GM18858 (cell line): ENCODE results near the gene MRPL19.

Experiments used
- ATAC-seq: cut with Tn5 transposase; IDR thresholded peaks from one replicate; pipeline ENCODE4 v1.9.1; 2021; ENCODE audit not compliant: unreplicated experiment

The MRPL19 gene

DNA sequence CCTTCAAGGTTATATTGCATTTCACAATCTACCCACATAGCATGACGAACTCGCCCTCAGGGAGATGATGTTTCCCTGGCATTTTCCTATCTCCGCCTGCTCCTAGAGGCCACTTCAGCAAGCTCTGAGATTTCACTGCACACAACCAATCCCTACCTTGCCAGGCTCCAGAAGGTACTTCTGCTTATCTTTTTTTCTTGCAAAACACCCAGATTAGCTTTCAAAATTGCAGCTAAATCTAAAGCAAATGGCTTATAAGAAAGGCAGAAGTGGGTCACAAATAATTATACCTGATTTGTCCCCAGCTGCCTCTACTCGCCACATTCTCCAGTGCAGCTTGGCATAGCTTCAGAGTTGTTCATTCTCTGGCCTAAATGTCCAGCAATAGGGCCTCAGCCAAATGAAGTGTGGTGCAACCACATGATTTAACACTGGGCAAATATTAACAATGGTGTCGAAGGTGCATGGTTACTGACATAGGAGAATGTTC, 32.4 kb upstream of the MRPL19 start:
- ATAC-seq: no peak

DNA sequence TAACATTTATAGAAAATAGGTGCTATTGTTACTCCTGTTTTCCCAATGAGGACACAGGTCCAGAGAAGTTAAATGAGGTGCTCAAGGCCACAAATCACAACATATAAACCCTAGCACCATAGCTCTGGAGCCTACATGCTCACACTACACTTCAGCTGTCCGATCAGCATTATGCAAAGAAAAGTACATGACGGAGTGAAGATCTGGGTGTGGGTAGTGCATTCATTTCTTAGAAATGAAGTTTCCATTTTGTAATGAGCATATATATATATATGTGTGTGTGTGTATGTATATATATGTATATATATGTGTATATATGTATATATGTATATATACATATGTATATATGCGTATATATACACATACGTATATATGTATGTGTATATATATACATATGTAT, 30.2 kb upstream of the MRPL19 start:
- ATAC-seq: no peak

DNA sequence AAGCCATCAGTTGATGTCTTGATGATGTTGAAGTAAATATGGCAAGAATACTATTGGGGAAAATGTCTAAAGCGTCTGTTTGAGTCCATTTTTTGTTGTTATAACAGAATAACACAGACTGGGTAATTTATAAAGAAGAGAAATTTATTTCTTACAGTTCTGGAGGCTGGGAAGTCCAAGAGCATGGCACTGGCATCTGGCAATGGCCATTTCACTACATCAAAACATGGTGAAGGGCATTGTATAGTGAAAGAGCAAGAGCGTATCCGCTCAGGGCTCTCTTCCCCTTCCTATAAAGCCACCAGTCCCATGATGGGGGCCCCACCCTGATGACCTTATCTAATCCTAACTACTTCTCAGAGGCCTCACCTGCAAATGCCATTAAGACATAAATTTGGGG, 29.6 kb upstream of the MRPL19 start:
- ATAC-seq: no peak

DNA sequence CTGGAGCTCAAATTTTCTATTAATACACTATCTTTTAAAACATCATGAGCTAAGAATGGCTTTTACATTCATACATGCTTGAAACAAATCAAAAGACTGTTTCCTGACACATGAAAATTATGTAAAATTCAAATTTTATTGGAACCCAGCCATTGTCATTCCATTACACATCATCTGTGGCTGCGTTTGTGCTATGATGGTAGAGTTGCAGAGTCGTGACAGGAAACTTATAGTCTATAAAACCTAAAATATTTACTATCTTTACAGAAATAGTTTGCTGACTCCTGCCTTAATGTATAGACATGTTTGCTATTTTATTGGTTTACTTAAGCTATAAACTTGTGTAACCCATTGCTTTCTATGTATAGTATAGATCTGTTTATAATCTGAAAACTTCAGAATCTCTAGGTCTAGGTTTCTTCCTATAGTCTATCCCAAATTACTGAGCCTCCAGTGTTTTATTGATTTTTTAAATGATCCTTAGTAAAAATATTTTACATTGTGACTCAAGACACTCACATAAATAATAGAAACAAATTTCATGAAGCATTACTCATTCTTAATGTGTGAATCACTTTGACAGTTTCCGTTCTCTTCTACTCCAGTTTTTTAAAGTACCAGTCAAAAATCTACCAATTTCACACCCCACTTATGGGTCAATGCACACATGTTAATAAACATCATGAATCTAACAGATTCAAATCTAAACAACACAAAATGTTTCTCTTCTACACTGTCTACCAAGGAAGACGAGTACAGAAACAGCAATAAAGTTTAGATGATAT, 26.4 kb upstream of the MRPL19 start:
- no peak for ATAC-seq

DNA sequence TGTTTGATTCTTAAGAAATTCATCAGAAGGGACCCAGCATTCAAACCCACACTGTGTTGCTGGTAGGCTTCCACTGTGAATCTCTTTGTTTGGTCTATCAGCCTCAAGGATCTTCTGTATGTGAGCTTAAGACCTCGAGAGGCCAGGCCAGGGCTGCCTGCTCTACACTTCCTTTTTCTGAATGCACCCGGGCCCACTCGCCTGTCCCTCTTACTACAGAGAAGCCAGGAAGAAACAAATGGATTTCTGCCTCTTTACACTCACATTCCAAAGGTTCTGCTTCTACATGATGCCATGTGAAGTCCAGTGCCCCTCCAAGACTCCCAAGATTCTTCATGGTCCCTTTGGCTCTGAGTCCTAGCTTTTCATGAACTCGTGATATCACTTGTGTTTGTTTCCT, 25.4 kb upstream of the MRPL19 start:
- ATAC-seq: no peak

DNA sequence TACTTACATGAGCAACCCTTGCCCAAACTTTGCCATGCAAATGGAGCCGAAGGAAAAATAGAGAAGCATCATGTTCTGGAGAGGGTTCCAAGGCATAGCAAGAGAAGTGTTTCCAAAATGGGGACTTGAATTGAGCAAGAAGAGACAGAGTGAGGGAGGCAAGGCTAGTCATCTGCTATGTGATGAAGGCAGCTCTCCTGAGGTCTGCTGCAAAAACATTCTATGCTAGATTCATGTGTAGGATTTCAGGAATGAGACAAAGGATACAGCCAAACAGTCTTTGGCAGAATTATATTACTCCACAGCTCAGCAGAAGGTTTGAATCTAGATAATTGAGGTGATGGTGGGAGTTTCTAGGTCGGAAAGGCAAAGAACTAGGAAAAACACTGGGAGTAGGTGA, 24.1 kb upstream of the MRPL19 start:
- no peak for ATAC-seq

DNA sequence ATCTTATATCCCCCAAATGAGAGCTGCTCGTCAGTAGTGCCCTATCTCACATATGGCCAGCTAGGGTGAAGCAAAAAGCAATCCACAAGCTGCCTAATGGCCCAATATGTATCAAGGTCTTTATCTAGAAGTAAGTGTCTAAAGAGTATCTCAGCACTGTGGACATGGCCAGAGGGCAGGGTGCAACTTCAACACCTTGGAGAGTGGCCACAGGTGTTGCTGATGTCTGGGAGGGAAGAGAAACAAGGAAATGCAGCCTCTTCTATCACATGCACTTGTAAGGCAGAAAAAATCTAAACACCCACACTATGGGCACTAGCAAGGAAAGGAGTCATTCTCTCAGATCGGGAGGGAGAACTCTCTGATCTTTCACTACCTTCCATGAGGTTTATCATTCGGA, 23.7 kb upstream of the MRPL19 start:
- ATAC-seq: no peak

DNA sequence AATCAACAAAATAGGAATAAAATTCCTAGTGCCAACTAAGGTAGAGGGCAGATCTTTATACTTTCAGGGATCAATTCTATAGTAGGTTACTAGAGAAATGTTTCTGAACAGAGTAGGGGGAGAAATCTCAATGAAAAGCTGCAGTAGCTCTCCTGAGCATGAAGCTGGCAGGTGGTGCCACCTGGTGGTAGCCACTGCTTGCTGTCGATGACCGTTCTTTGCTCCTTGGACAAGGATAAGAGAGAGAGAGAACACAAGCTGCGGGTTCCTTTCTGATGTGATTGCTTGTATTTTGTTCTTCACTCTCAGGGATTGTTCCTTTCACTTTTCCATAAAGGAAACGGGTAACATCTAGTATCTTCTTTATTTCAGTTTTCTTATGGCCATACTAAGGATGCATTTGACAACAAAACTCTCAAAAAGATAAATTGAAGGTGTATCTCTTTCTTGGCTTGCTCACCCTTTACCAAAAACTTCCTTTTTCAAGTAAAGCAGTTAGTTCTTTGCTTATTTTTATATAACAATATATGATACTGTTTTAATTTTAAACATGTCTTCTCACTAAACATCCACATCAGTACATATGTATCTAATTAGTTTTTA, 18.6 kb upstream of the MRPL19 start:
- ATAC-seq: peak; percentile 81

DNA sequence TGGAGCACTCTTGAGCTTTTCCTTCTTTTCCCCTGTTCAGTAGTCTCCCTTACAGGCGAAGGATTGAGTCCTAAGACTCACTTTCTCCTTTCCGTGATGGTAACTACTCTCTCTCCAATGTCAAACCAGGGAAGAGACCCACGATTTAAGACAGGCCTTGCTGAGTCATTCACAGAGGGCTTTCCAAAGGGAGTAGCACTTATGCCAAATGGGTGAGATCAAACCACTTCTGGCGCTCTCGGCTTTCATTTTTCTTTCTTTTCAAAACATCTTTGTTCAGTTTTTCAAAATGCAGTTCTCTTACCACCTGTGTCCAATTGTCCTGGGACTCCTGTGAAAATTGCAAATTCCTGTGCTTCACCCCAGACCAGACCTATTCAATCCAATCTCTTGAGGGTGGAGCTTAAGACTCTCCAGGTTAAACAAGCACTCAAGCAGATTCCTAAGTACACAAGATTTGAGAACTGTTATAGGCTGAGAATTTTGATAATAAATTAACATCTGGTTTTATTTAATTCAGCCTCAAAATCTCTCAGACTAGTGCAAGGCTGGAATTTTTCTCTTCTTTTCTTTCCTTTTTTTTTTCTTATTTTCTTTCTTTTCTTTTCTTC, 14.4 kb upstream of the MRPL19 start:
- no peak for ATAC-seq

DNA sequence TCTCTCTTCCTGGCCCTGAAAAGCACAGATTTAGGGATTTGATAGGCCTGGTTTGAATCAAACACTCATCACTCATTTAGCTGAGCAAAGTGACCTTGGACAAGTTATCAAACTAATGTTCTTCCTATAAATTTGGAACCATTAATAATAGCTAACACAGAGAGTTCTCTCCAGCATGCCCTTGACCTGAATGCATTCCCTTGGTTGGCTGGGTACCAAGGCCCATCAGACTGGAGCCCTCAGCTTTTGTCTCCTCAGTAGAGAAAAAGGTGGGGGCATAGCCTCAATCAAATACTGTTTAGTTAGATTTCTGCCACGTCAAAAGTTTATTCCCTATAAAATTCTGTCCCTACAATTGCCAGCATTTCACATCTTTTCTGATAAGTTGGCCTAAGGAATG, 13.8 kb upstream of the MRPL19 start:
- no peak for ATAC-seq

DNA sequence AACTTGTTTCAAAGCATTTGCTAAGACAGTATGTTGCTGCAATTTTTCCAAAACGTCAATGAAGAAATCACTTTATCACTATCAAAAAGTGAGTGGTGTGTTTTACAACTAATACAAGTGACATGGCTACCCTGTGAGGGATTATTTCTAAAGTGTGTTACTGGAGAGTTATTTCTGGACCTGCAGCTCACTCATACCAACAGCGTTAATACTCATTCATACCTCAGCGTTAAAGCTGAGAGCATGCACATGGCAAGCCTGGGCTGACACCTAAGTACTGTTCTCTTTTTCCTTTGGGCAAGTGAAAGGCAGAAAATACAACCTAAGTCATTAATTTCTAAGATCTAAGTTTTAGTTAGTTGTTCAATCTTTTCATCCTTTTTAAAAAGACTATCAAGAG, 13.0 kb upstream of the MRPL19 start:
- ATAC-seq: no peak

DNA sequence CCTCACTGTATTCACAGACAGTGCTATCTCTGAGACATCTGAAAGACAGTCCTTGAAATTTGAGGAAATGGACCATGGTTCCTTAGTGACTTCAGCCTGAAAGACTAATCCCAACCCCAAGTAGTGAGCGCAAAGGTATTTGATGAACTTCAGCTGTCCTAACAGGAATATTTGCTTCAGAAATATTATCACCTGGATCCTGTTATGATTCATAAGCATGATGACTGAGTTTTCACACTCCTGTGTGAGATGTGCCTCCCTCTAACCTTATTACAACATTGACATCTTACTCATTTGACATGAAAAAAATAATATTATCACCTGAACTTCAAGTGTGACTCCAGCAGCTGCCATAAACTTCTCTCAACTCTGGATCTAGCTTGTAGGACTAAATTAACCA, 11.6 kb upstream of the MRPL19 start:
- no peak for ATAC-seq

DNA sequence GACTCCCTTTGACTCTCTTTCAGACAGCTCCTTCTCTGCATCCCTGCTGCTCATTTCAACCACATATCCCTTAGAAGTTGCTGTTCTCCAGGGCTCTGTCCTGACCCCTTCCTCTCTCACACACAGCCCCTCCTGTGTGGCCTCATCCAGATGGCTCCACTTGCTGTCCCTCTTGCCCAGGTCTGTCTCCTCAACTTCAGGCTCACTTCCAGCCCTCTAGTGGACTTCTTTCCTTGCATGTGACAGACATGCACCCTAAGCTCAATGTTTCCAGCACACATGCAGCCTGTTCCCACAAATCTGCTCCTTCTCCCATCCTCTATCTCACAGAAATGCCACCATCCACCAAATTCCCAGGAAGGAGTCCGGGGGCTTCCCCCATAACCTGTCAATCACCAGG, 9.0 kb upstream of the MRPL19 start:
- no peak for ATAC-seq

DNA sequence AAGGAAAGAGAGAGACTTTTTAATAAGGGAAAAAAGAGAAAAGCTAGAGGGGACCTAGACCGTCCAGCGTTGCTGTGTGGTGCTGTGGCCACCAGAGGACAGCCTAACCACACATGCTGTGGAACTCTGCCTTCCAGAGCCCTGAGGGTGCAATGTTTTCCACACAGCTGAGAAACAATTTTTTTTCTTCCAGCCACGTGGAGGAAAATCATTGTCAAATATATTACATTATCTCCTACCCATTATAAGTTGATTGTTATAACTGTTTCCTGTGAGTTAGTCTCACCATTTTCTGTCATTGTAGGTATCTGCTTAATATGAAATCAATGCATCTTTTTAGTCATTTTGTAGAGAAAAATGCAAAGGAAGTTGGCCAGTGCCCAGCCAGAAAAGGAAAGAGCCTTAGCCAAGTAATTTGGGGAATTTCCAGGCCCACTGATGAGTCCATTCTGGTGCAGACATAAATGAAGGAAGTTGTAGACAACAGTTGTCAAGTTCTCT, 5.9 kb upstream of the MRPL19 start:
- ATAC-seq: peak; percentile 98

DNA sequence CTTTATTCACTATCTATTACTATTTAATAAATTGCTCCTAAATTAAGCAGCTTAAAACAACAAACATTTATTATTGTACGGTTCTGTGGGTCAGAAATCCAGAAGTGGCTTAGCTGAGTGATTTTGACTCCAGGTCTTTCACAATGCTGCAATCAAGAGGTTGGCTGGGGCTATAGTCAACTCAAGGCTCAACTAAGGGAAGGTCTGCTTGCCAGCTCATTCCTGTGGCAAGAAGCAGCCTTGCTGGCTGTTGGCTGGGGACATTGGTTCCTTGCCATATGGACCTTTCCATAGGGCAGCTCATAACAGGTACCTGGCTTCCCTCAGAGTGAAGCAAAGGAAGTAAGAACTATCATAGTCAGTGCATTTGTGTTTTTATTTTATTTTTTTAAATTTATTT, 5.0 kb upstream of the MRPL19 start:
- no peak for ATAC-seq

DNA sequence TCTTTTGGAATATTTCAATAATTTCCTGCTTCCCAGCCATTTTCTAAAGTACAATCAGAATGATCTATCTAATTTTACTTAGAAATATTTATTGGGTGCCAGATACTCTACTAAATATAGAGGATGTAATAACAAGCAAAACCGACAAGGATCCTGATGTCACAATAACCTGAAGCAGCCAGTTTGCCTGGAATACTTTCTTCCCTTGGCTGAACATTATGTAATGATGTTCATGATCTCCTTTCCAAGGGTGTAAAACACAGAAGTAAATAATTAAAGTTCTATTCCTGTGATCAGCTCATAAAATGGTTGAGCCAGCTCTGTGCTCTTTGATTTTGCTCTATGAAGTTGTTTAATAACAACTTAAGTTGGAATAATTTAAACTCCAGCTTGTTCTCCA, 2.6 kb upstream of the MRPL19 start:
- ATAC-seq: no peak

DNA sequence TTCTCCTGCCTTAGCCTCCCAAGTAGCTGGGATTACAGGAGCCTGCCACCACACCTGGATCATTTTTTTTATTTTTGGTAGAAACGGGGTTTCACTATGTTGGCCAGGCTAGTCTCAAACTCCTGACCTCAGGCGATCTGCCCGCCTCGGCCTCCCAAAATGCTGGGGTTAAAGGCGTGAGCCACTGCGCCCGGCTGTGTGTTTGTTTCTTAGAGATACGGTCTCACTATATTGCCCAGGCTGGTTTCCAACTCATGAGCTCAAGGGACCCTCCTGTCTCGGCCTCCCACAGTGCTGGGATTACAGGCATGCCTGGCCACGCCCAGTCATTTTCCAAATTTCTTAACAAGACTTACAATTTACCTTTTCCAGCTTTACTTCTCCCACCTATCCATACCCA, 940 bp upstream of the MRPL19 start:
- ATAC-seq: no peak

DNA sequence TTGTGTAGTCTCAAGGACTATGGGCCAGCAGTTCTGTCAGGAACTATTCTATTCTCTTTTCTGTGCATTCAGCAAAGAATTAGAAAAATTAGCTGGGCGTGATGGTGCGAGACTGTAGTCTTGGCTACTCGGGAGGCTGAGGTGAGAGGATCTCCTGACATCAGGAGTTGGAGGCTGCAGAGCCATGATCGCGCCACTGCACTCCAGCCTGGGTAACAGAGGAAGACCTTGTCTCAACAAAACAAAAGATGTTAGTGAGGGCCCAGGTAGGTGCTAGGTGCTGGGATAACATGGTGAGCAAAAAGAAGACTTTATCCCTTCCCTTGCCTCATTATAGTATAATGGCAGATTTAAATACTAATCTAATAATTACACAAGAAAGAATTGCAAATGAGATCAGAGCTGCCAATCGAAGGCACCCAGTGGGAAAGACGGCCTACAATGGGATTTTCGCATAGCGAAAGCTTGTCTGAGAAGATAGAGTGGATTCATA, 447 bp upstream of the MRPL19 start:
- peak; percentile 3 for ATAC-seq

DNA sequence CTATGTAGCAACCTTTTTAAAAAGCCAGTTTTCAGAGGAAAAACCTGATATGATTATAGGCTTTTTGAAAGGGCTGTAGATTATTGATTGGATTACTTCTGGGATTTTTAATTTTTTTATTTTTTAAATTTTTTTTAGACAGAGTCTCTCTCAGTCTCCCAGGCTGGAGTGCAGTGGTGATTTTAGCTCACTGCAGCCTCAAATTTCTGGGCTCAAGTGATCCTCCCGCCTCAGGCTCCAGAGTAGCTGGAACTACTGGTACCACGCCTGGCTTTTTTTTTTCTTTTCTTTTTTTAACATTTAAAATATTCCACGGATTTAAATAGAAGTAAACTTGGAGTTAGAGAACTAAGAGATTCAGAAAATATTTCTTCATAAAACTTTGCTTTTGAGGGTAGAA, 1.2 kb downstream of the MRPL19 start:
- ATAC-seq: no peak

DNA sequence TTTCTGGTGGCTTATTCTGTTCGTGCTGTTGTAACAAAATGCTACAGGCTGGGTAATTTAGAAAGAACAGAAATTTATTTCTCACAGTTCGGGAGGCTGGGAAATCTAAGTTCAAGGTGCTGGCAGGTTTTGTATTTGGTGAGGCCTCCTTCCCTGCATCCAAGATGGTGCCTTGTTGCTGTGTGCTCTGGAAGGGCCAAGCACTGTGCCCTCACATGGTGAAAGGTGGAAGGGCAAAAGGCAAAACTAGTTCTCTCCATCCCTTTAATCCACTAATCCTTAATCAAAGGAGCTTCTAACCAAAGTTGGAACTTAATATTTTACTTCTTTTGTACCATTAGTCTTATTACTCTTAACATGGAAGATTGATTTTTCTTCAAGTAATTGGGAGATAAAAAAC, 7.4 kb downstream of the MRPL19 start:
- ATAC-seq: no peak

DNA sequence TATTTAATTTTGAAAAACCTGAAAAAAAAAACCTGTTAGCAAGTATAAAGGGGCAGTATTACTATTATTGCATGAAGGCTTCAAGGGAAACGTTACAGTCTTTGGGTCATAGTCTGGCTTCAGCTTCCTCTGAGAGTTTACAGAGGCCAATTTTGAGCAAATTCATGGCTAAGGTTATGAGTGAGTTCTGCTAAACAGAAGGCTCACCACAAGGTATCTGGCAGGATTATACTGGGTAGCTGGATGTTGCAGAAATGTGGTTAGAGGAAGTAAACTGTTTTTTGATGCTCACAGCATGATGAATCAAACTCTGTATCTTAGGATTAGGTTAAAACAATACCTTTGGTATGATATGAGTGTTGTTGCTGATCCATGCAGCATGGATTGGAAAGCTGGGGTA, 9.3 kb downstream of the MRPL19 start:
- ATAC-seq: no peak

DNA sequence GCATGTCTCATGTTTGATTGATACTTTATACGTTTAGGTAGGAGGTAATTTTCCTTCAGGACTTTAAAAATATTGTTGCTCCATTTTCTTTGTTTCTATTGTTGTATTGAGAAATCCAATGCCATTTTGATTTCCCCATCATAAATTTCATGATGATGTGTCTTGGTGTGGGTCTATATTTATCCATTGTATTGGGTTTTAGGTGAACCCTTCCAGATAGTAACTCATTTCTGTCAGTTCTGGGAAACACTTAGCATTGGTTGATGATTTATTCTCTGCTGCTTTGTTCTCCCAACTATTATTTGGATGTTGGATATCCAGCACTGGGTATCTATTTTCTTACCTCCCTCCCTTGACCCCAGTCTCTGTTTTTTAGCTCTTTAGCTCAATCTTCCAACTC, 10.0 kb downstream of the MRPL19 start:
- ATAC-seq: no peak
